Neuronal stem cell (in vitro differentiated cells): ENCODE results near the gene CELSR3.
A peak's percentile ranks its signal among the peaks of the same experiment; 100 is the strongest.

Experiments
- DNase-seq: peaks from one replicate; pipeline ENCODE4 v3.0.0-alpha.2; 2013; ENCODE audit warnings: low spot score
- H2AFZ ChIP-seq: one replicate; pipeline ENCODE4 v1.6.1; 2013; ENCODE audit warnings: mild to moderate bottlenecking, low read length, inconsistent platforms
- H2AK5ac ChIP-seq: 2 replicates; pipeline ENCODE4 v1.6.1; 2013; ENCODE audit warnings: low read depth, mild to moderate bottlenecking, inconsistent platforms, low read length, moderate library complexity, mixed read lengths
- H2BK120ac ChIP-seq: 2 replicates; pipeline ENCODE4 v1.6.1; 2013; ENCODE audit warnings: low read depth, mild to moderate bottlenecking, inconsistent platforms, low read length, moderate library complexity, mixed read lengths
- H2BK12ac ChIP-seq: one replicate; pipeline ENCODE4 v1.6.1; 2013; ENCODE audit warnings: low read length, inconsistent platforms
- H2BK15ac ChIP-seq: 2 replicates; pipeline ENCODE4 v1.6.1; 2013; ENCODE audit warnings: mild to moderate bottlenecking, low read length, inconsistent platforms, mixed read lengths
- H2BK5ac ChIP-seq: one replicate; pipeline ENCODE4 v1.6.1; 2013; ENCODE audit warnings: inconsistent platforms, mild to moderate bottlenecking, low read length, moderate library complexity
- H3K14ac ChIP-seq: one replicate; pipeline ENCODE4 v1.6.1; 2013; ENCODE audit warnings: low read length, inconsistent platforms
- H3K18ac ChIP-seq: 2 replicates; pipeline ENCODE4 v1.6.1; 2013; ENCODE audit warnings: low read length, inconsistent platforms
- H3K23ac ChIP-seq: 2 replicates; pipeline ENCODE4 v1.6.1; 2013; ENCODE audit warnings: low read depth, mild to moderate bottlenecking, mixed read lengths, low read length, inconsistent platforms; ENCODE audit not compliant: poor library complexity
- H3K27ac ChIP-seq: replicated peaks from 3 replicates; pipeline ENCODE4 v1.5.1; 2013; ENCODE audit warnings: low read length, inconsistent platforms
- H3K27me3 ChIP-seq, 3 experiments: 2 replicates each; pipeline ENCODE4 v1.6.1; 2013; ENCODE audit warnings: low read length in 3 of 3, mild to moderate bottlenecking in 2 of 3, inconsistent platforms in 1 of 3, low read depth in 1 of 3, mixed read lengths in 1 of 3, moderate library complexity in 1 of 3; ENCODE audit not compliant: control insufficient read depth in 3 of 3, insufficient read depth in 3 of 3
- H3K36me3 ChIP-seq, 2 donors: replicated peaks in 1 of 2; 2 replicates each; pipeline ENCODE4 v1.6.1; 2013; ENCODE audit warnings: low read length in 2 of 2; ENCODE audit not compliant: control insufficient read depth in 2 of 2, insufficient read depth in 2 of 2
- H3K4ac ChIP-seq: 2 replicates; pipeline ENCODE4 v1.6.1; 2013; ENCODE audit warnings: inconsistent platforms, mild to moderate bottlenecking, low read length, moderate library complexity
- H3K4me1 ChIP-seq, 2 donors: 1 replicate in 1 of 2; 2 replicates in 1 of 2; pipeline ENCODE4 v1.6.1; 2013; ENCODE audit warnings: low read length in 2 of 2, low read depth in 1 of 2; ENCODE audit not compliant: control insufficient read depth in 2 of 2, insufficient read depth in 1 of 2
- H3K4me2 ChIP-seq: one replicate; pipeline ENCODE4 v1.6.1; 2013; ENCODE audit warnings: mild to moderate bottlenecking, low read length, inconsistent platforms; ENCODE audit not compliant: insufficient read depth, poor library complexity, severe bottlenecking
- H3K4me3 ChIP-seq, 2 donors: 2 replicates each; pipeline ENCODE4 v1.5.1; 2013; ENCODE audit warnings: low read length in 2 of 2, mild to moderate bottlenecking in 2 of 2, inconsistent platforms in 1 of 2, moderate library complexity in 1 of 2
- H3K79me1 ChIP-seq: one replicate; pipeline ENCODE4 v1.6.1; 2013; ENCODE audit warnings: low read depth, mild to moderate bottlenecking, inconsistent platforms, low read length, moderate library complexity
- H3K9ac ChIP-seq: one replicate; pipeline ENCODE4 v1.6.1; 2013; ENCODE audit warnings: mild to moderate bottlenecking, low read depth, low read length, inconsistent platforms; ENCODE audit not compliant: poor library complexity
- H3K9me3 ChIP-seq, 2 donors: replicated peaks in 1 of 2; 2 replicates each; pipeline versions ENCODE3 to v1.6.1; 2013; ENCODE audit warnings: low read length in 2 of 2, mild to moderate bottlenecking in 2 of 2, inconsistent platforms in 1 of 2, low read depth in 1 of 2, mixed read lengths in 1 of 2, moderate library complexity in 1 of 2; ENCODE audit not compliant: control insufficient read depth in 2 of 2, insufficient read depth in 1 of 2
- H4K8ac ChIP-seq: one replicate; pipeline ENCODE4 v1.6.1; 2013; ENCODE audit warnings: low read depth, mild to moderate bottlenecking, inconsistent platforms, low read length, moderate library complexity
- H4K91ac ChIP-seq: one replicate; pipeline ENCODE4 v1.6.1; 2013; ENCODE audit warnings: low read length, low read depth, mild to moderate bottlenecking, inconsistent platforms; ENCODE audit not compliant: poor library complexity
- WGBS, 2 donors: extraction: QIAGEN DNeasy Blood & Tissue Kit; methylation state at CpG; one replicate each; pipeline ENCODE4 v1.1.7; 2013; ENCODE audit warnings: missing lambda C conversion rate in 2 of 2, mixed read lengths in 1 of 2; ENCODE audit not compliant: insufficient read length in 2 of 2, insufficient replicate concordance in 1 of 2; ENCODE audit errors: extremely low coverage in 2 of 2; 5-methylcytosine and 5-hydroxymethylcytosine counted together

CELSR3 gene

DNA sequence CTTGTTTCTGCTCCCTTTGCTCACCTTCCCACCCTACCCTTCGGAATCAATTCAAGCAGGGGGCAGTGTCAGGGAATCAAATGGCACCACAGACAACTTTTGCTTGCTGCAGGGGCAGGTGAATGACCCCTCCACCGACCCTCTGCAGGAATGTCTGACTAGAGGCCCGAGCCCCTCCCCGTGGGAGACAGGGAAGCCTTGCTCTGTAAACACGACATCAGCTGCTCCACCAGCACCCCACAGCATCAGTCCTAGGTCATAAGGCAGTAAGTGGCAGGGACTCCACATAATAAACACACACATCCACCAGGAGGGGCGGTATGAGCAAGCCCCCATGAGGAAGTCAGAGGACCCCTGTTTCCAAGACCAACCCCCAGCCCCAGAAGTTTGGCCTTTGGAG, 25.4 kb downstream of the CELSR3 start:
- H3K27ac ChIP-seq: no peak overlapping the region
- H3K4me3 ChIP-seq: no peak overlapping the region
- no peak overlapping the region for H2BK12ac ChIP-seq
- peaks cover 8% of the 10 kb centered on the region for H3K79me1 ChIP-seq
- no peak overlapping the region for H2AFZ ChIP-seq
- H3K36me3 ChIP-seq: peaks cover 35 to 65% of the 10 kb centered on the region in 2 donors
- no peak overlapping the region for H3K4ac ChIP-seq
- no peak overlapping the region for H2BK120ac ChIP-seq
- no peak overlapping the region for H3K9ac ChIP-seq
- no peak overlapping the region for H2AK5ac ChIP-seq
- H4K8ac ChIP-seq: no peak overlapping the region
- no peak overlapping the region for H2BK5ac ChIP-seq
- H3K18ac ChIP-seq: no peak overlapping the region
- no peak for DNase-seq
- no peaks in the 10 kb centered on the region for H3K9me3 ChIP-seq
- H3K27me3 ChIP-seq: no peaks in the 10 kb centered on the region
- no peak overlapping the region for H4K91ac ChIP-seq
- H3K14ac ChIP-seq: no peak overlapping the region
- H3K4me2 ChIP-seq: no peak overlapping the region
- WGBS, 2 donors: no CpG with 5 or more reads among the region's 6 CpGs
- H3K4me1 ChIP-seq: peaks cover 13 to 22% of the 10 kb centered on the region in 2 donors
- no peak overlapping the region for H3K23ac ChIP-seq
- H2BK15ac ChIP-seq: no peak overlapping the region

DNA sequence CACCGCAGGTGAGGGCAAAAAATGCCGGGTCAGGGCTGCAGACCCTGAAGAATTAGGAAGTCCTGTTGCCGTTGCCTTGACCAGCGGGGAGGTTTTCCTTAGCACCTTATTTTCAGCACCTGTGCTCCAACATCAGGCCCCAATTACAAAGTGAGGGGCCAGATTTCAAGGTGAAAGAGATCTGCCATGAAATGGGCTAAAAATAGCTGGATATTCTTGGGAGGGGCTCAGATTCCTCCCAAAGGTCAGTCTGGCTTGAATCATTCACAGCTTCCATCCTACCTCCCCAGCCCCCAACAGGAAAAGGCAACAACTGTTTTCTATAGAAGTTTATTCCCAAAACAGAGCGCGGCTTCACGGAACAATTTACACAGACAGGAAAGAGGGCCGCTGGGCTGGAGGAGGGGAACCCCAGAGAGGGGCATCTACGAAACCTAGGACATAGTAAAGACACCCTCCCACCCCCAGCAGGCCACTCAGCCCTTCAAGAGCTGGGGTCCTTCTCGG, 26.5 kb downstream of the CELSR3 start:
- Histone ChIP-seq H3K4ac (no peak overlapping the region), H3K9me3 (no peaks in the 10 kb centered on the region), H3K4me1 (peaks cover 13 to 22% of the 10 kb centered on the region in 2 donors), H3K23ac (peak overlapping the region; percentile 45), H3K36me3 (peaks cover 34 to 65% of the 10 kb centered on the region in 2 donors), H4K91ac (no peak overlapping the region), H3K4me3 (peak overlapping the region; percentile 82 to 83), H3K4me2 (peak overlapping the region; percentile 70), H4K8ac (no peak overlapping the region), H2BK15ac (no peak overlapping the region), H2BK120ac (no peak overlapping the region), H3K18ac (peak overlapping the region; percentile 1), H2AK5ac (peak overlapping the region; percentile 18), H2AFZ (peak overlapping the region; percentile 95), H2BK12ac (no peak overlapping the region), H2BK5ac (no peak overlapping the region), H3K27me3 (no peaks in the 10 kb centered on the region), H3K9ac (no peak overlapping the region), H3K79me1 (peaks cover 8% of the 10 kb centered on the region), H3K27ac (peak overlapping the region; percentile 90), H3K14ac (no peak overlapping the region)
- DNase-seq: no peak
- no CpG with 5 or more reads among the region's 10 CpGs for WGBS, 2 donors

DNA sequence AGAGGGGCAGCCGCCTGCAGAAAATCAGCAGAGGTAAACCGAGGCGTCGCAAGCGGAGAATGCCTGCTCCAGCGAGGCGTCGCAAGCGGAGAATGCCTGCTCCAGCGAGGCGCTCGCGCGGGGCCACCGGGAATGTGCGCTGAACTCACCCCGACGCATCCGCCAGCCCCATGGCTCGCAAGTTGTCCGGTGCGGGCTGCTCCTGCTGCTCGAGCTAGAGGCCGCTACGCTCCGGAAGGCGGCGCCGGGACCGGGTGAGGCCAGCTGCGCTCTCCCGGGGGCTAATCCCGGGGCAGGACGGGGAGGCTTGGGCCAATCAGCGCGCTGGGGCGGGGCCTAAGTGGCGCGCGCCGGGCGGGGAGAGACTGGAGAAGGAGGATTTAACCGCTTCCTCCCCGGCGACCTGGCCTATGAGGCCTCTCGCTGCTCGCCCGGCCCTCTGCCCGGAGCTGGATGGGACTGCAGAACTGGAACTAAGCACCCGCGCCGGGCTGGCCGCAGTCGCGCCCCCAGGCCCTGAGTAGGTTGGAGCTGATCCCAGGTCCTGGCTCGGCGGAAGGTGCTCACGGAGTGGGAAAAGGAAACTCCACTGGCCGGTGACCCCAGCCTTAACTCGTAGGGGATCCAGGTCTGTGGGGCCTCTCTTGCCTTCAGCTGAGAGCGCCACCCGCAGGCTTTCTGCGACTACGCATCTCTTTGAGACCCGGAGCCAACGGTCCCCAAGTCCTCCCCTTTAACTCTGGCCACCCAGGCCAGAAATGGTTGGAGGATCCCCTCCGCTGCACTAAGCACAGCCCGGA, 27.3 kb downstream of the CELSR3 start, which contains the start of gene SLC26A6:
Gene SLC26A6, minus strand, starts transcription at position 240 of the 800 bp plus-strand sequence. Its CDS starts 68 bp downstream, at position 172.
- no CpG with 5 or more reads among the region's 68 CpGs for WGBS, 2 donors
- peak within 1 kb of the TSS; percentile 95 for H3K4me2 ChIP-seq
- DNase-seq: peak; percentile 98
- H2BK5ac ChIP-seq: peak within 1 kb of the TSS; percentile 88
- peak within 1 kb of the TSS; percentile 84 for H3K14ac ChIP-seq
- no peak within 1 kb of the TSS for H2BK12ac ChIP-seq
- no peak within 1 kb of the TSS for H4K91ac ChIP-seq
- H3K4me1 ChIP-seq: peaks cover 13 to 22% of the 10 kb centered on the region in 2 donors
- H3K9ac ChIP-seq: peak within 1 kb of the TSS; percentile 97
- peak within 1 kb of the TSS; percentile 65 for H2BK15ac ChIP-seq
- H4K8ac ChIP-seq: no peak within 1 kb of the TSS
- peak within 1 kb of the TSS; percentile 76 for H2AK5ac ChIP-seq
- H3K4ac ChIP-seq: no peak within 1 kb of the TSS
- peaks cover 11% of the 10 kb centered on the region for H3K79me1 ChIP-seq
- H3K18ac ChIP-seq: peak within 1 kb of the TSS; percentile 99
- H2BK120ac ChIP-seq: no peak within 1 kb of the TSS
- H3K27ac ChIP-seq: peak within 1 kb of the TSS; percentile 90
- peak within 1 kb of the TSS; percentile 95 for H2AFZ ChIP-seq
- H3K4me3 ChIP-seq: peak within 1 kb of the TSS; percentile 82 to 94
- H3K9me3 ChIP-seq: no peaks in the 10 kb centered on the region
- peaks cover 40 to 65% of the 10 kb centered on the region in 2 donors for H3K36me3 ChIP-seq
- H3K27me3 ChIP-seq: no peaks in the 10 kb centered on the region
- peak within 1 kb of the TSS; percentile 97 for H3K23ac ChIP-seq

DNA sequence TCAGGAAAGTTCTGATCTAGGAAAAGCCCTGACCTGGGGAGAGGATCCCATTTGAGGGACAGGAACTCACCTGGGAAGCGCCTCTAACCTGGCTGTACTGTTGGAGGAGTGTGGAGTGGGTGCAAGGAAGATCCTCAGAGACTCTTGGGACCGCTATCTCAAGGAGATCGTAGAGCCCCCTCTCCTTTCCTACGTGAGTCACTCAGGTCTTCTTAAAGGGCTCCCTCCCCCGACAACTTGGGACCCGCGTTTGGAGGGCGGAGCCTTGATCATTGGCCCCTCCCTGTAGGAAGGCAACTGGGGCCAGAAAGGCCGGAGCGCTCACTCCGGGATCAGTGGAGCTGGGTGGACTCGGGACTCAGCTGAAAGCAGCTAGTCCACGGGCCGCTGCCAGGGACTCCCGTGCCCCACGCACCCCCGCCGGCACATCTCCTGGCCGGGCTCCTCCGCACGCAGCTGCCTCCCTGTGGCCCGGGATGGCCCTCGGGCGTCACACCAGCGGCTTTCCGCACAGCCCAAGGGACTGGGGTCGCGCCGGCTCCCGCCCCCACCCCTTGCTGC, 27.9 kb downstream of the CELSR3 start:
- Histone ChIP-seq H3K9me3 (no peaks in the 10 kb centered on the region), H3K27me3 (no peaks in the 10 kb centered on the region), H2AK5ac (peak overlapping the region; percentile 76), H3K4me1 (peaks cover 13 to 22% of the 10 kb centered on the region in 2 donors), H2BK5ac (peak overlapping the region; percentile 71), H3K27ac (peak overlapping the region; percentile 76), H3K36me3 (peaks cover 43 to 65% of the 10 kb centered on the region in 2 donors), H4K8ac (no peak overlapping the region), H3K4me3 (peak overlapping the region; percentile 82 to 94), H4K91ac (no peak overlapping the region), H3K9ac (peak overlapping the region; percentile 97), H3K79me1 (peaks cover 11% of the 10 kb centered on the region), H3K23ac (peak overlapping the region; percentile 97), H3K18ac (peak overlapping the region; percentile 99), H2AFZ (peak overlapping the region; percentile 95), H3K14ac (peak overlapping the region; percentile 63), H2BK120ac (no peak overlapping the region), H3K4me2 (peak overlapping the region; percentile 95), H2BK12ac (no peak overlapping the region), H2BK15ac (peak overlapping the region; percentile 65), H3K4ac (no peak overlapping the region)
- no CpG with 5 or more reads among the region's 30 CpGs for WGBS, 2 donors
- peak; percentile 38 for DNase-seq
